ENCODE data around the gene RNF212B.

Gene RNF212B

GRCh38 chr14:23296012-23296777, 58.5 kb downstream of the RNF212B start:
- DNase-seq (ENCODE audit: low read depth in 2 of 2): no peak

- DNase-seq (ENCODE audit: low read depth in 2 of 2): no peak
Observed at GRCh38 chr14:23297096-23297495, 59.4 kb downstream of the RNF212B start.

DNA sequence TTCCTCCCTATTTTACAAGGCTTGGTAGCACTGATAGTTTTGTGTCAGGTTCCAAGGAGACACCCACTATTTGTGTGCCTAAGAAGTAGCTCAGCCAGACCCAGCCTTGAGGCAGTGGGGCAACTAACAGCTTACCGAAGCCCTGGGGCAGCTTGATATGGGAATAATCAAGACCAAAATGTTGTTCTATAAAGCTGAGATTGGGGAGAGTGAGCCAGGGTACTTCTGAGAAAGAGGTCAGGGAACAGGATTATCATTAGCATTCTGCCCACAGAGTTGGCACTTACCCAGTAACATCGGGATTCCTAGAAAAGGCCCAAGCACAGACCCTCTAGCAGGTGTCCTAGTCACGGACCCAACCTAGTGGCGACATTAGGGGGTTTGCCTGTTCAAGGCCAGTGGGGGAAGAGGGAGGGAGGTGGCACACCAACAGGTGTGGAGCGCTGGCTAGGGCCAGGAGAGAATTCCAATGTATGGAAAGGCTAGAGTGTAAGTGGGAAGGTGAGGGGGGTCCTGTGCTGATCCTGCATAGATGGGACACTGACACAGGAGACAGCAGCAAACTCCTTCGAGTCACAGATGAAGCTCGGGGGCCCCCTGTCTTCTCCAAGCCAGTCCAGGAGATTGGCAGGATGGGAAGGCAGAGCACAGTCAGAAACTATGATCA, 60.0 kb downstream of the RNF212B start:
- no peak for DNase-seq (ENCODE audit: low read depth in 2 of 2)

DNA sequence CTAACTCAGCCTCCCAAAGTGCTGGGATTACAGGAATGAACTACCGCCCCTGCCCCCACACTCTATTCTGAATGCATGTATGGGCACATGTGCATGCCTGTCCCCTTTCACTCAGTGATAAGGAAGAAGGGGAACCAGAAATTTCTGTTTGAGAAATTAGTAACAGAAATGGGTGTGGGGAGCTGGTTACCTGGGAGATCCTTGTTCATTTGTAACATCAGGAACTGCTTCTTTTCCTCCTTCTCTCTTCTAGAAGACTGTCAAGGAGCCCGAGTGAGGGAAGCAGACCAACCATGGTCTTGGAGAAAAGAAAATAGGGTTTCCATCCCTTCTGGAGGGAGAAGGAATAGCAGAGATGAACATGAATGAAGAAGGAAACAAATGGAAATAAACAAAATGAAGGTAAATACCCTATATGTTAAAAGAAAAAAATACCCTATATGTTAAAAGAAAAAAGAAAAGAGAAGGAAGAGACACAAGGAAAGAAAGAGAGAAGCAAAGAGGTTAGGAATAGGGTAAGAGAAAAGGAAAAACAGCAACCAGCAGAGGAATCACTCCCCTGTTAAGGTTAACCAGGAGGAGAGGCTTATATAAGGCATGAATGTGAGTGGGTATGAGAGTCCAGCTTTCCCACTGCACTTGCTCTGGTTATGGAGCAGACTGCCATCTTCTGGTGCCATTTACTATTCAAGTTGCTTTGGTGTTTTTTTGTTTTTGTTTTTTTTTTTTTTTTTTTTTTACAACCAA, 61.6 kb downstream of the RNF212B start:
- no peak for DNase-seq (ENCODE audit: low read depth in 2 of 2)

GRCh38 chr14:23299986-23300686, 62.4 kb downstream of the RNF212B start:
- DNase-seq (ENCODE audit: low read depth in 2 of 2): no peak

DNA sequence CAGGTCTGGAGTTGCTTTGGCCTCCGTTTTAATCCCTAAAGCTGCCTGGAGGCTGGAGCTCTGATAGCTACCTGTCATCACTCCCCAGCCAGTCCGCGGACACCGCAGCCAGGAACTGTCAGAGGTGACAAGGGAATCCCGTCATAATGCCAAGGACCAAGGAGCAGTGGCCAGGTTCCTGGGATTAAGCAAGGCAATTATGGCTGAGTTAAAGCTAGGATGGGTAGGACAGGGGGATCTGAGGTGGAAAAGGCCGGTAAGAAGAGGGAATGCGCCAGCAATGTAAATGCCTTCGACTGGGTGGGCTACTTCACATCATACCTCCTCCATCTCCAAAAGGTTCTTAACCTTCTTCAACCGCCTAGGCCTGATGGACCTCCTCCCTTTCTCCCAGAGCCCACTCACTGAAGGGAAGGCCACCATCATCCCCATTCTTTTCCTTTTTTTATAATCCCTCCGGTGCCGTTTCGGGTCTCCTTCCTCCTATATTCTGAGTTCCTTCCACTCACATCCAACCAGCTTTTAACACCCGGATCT, 63.0 kb downstream of the RNF212B start:
- DNase-seq (ENCODE audit: low read depth in 2 of 2): no peak

- DNase-seq (ENCODE audit: low read depth in 2 of 2): peak; percentile 92 to 98
Observed at GRCh38 chr14:23301288-23301968, 63.7 kb downstream of the RNF212B start.

DNA sequence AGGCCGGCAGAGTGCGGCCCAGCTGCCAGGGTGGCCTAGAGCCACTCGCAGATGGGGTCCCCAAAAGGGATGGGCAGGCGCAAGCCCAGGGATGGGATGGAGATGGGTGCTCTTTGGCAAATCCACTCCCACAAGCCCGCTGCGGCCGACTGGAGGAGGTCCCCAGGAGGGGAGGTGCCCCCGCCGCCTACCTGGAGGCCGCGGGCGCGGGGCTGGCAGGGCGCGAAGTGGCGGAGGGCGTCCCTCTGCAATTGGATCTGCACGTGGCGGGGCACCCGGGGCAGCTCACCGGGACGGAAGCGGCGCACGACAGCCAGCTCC, 64.2 kb downstream of the RNF212B start:
- DNase-seq (ENCODE audit: low read depth in 2 of 2): no peak

DNA sequence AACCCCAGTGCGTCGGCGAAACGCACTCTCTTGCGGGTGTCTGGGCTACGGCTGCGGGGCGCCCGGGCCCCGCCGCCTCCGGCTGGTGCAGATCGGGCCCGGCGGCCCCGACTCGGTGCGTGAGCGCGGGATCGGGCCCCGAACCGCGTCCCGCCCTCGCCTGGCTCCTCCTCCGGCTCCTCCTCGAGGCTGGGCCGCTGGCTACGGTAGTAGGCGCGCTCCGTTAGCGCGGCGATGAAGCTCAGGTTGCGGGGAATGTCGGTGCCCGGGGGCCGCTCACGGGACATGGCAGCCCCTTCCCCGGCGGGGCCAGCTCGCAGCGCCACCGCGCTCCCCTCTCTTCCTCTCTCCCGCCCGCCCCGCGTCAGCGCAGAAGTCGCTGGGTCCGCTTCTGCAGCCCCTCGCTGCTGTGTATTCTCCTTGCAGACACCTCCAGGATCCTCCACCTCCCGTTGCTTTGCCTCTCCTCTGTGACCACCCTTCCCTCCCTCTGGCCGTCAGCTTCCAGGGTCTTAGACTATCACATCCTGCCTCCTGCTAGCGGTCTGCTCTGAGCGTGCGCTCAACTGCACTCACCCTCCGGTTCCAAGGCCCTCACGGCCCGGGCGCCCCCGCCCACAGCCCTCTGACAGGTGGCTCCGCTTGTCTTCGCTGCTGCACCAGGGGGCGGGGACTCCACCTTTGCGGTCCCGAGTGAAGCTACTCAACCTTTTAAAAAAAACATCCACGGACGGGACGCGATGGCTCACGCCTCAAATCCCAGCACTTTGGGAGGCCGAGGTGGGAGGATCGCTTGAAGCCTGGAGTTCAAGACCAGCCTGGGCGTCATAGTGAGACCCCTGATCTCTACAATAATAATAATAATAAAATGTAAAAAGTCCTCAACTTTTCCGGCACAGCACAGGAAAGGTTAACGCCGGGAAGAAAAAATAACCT, 64.8 kb downstream of the RNF212B start, which contains the start of gene PPP1R3E:
Gene PPP1R3E, minus strand, starts transcription at position 570 of the 936 bp plus-strand sequence. Its CDS starts 283 bp downstream, at position 287.
- peak; percentile 69 to 83 for DNase-seq (ENCODE audit: low read depth in 2 of 2)

GRCh38 chr14:23306412-23307145, 68.8 kb downstream of the RNF212B start, which contains the start of gene BCL2L2:
BCL2L2 (plus strand) TSS chr14:23306833; CDS start chr14:23307768, 935 bp downstream.
- DNase-seq (ENCODE audit: low read depth in 2 of 2): no peak

DNA sequence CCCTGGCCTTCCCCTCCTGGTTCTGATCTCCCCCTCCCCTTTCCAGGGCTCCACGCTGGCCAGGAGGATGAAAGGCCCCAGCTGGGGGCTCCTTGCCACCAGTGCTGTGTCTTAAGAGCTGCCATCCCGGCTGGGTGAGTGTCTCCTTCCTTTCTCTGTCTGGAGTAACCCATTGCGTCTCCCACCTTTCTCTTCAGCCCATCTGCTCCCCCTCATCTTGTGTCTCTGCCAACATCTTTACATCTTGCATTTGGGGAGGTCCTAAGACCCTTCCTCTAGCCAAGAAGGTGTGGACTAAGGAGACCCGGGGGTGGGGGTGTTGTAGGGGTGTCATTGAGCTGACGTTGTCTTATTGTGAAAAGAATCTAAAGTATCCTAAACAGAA, 69.4 kb downstream of the RNF212B start:
- DNase-seq (ENCODE audit: low read depth in 2 of 2): no peak

GRCh38 chr14:23307687-23308644, 70.2 kb downstream of the RNF212B start:
- DNase-seq (ENCODE audit: low read depth in 2 of 2): no peak

DNA sequence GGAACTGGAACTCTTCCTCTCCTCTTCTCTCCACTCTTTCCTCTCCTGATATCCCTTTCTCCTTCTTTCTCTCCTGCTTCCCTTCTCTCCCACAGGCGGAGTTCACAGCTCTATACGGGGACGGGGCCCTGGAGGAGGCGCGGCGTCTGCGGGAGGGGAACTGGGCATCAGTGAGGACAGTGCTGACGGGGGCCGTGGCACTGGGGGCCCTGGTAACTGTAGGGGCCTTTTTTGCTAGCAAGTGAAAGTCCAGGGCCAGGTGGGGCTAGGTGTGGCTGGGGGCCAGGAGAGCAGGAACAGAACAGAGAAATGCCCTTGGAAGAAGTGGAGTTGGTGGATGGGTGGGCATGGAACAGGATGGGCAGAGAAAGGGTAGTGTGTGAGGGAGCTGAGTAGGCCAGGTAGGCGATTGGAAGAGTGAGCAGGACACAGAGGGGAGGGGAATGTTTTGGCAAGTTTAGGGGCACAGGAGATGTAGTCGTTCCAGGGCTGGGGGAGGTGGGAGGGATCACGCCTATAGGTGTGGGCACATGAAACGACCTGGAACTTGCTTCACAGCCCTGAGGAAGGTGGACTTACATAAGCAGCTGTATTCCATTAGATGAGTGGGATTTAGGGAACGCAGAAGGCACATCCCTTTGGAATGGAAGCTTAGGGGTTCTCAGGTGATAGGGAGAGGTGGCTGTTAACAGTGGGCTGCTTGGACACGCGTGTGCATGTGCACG, 71.1 kb downstream of the RNF212B start:
- DNase-seq (ENCODE audit: low read depth in 2 of 2): no peak

DNA sequence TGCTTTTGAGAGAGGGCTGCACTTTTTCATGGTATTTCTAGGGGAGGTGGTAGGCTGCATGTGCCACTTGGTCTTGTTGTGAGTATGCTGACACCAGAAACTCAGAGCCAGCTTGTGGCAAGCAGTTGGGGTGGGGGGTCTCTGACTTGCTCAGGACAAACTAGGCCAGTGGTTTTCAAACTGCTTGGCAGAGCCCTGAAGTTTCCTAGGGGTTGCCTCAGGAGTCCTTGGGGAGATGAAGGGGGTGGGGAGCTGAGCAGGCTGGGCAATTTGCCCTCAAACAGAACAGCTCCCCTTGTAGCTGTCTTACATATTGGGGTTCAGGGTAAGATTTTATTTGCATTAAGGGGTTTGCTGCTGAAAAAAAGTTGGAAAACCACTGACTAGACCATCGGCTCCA, 72.8 kb downstream of the RNF212B start:
- DNase-seq (ENCODE audit: low read depth in 2 of 2): no peak

GRCh38 chr14:23316300-23316699, 78.6 kb downstream of the RNF212B start:
- DNase-seq (ENCODE audit: low read depth in 2 of 2): no peak

DNA sequence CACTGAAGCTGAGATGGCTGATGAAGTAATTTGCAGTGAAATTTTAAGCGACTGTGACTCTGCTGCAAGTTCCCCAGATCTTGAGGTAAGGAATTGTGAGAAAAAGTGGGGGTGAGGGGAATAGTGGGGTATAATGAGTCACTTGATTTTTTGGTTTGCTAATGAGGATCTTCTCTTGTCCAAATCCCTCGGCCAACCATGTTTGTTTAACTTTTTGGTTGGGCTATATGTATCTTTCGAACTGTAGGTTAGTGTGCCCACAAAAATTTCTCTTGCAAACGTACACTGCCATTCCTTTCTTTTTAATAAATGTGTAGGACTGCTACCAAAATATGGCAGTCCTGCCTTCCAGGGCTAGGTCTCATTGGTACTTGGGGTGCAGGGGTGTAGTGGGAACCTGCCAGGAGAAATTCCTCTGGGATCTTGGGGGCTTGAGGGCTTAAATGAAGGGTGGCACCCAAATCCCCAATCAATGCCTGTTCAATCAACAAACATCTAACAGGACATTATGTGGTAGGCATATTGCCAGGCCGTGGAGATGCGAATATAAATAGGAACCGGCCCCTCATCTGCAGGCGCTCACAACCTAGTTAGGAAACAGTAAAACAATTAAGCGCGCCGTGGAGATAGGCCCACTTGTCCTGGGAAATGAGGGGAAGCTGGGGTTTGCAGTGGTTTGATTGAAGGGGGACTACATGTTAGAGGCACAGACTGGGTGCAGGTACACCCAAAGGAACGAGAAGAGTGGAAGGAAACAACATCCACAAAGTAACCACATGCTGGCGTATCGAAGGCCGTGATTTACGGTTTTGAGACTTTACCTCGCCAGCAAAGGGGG, 82.2 kb downstream of the RNF212B start:
- DNase-seq (ENCODE audit: low read depth in 2 of 2): no peak
